SJCRH30 (cell line): ENCODE data around the gene HDAC11. TPM values are rescaled to one million over a fixed set of nuclear protein-coding genes. Genes with fewer than 3 reads are reported as not detected.
"Not testable (repeated sequence)": the region's sequence is repeated elsewhere in the genome, so short reads cannot be mapped to it uniquely, and the experiment has no call there.

ENCODE experiments used
- DNase-seq, 2 experiments: peaks; one replicate each; pipeline ENCODE4 v3.0.0-alpha.2; 2015 to 2020
- H3K27ac ChIP-seq: fragments of 250-450 bp; sonication (Bioruptor Pico); 2 replicates; pipeline ENCODE4 v1.5.1; 2020; ENCODE audit warnings: mild to moderate bottlenecking, moderate library complexity
- H3K27me3 ChIP-seq: fragments of 250-450 bp; sonication (Bioruptor Pico); 2 replicates; pipeline ENCODE4 v1.5.1; 2020; ENCODE audit warnings: mild to moderate bottlenecking, moderate library complexity
- H3K36me3 ChIP-seq: fragments of 250-450 bp; sonication (Bioruptor Pico); 2 replicates; pipeline ENCODE4 v1.5.1; 2020; ENCODE audit warnings: mild to moderate bottlenecking, moderate library complexity
- H3K4me1 ChIP-seq: fragments of 250-450 bp; sonication (Bioruptor Pico); 2 replicates; pipeline ENCODE4 v1.5.1; 2020; ENCODE audit warnings: mild to moderate bottlenecking, moderate library complexity
- H3K4me3 ChIP-seq: fragments of 250-450 bp; sonication (Bioruptor Pico); 2 replicates; pipeline ENCODE4 v1.5.1; 2020; ENCODE audit warnings: mild to moderate bottlenecking, moderate library complexity
- H3K9me3 ChIP-seq: fragments of 250-450 bp; sonication (Bioruptor Pico); replicated peaks from 2 replicates; pipeline ENCODE4 v1.5.1; 2020; ENCODE audit warnings: mild to moderate bottlenecking, moderate library complexity
- total RNA-seq: library from RNA; depleted of rRNA; stranded (reverse); fragments of >200 nt; shearing (Covaris generic); gene quantifications from 2 replicates; pipeline ENCODE4 v1.2.3, GENCODE V29; 2014

Gene HDAC11
- total RNA-seq, 1 experiment from 2014 or later, result 30.7 TPM

DNA sequence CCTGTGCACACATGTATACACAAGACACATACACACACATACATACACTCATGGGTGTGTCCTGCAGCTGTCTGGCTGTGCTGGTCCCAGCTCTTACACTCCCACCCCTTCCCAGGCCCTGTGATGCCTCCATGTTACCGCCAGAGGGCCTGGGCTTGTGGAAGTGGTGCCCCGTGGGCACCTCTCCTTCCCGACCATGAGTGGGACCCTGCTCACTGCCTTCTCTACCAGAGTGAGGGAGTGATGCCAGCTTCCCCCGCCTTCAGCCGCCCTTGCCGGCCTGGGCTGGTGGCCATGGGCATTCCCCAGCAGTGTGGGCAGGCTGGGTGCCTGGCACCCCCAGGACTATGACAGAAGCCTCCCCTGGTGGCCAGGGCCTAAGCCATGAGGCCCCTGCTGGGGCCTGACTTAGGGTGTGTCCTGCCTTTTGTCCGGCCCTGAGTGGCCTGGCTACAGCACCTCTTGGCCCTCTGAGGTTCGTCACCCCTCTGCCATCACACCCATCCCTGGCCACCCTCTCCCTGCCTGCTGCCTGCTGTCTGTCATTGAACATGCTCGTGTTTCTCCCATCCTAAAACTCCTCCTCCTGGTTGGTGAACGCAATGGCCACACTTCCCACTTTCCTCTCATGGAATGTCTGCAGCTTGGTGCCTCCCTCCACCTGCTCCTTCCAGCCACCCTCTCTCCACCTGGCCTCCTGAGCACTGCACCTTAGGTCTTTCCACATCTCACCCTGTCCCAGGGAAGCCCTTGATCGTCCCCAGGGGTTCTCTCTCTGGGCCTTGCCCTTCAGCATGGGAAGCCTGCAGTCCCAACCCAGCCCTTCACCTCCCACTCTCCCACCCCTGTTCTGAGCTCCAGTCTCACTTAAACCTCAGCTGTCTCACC, 14.6 kb downstream of the HDAC11 start:
- Histone ChIP-seq H3K27ac (no peak overlapping the region), H3K9me3 (no peaks in the 10 kb centered on the region), H3K27me3 (no peaks in the 10 kb centered on the region), H3K36me3 (peaks cover 4% of the 10 kb centered on the region), H3K4me1 (no peaks in the 10 kb centered on the region), H3K4me3 (no peak overlapping the region)
- DNase-seq, result no peak

DNA sequence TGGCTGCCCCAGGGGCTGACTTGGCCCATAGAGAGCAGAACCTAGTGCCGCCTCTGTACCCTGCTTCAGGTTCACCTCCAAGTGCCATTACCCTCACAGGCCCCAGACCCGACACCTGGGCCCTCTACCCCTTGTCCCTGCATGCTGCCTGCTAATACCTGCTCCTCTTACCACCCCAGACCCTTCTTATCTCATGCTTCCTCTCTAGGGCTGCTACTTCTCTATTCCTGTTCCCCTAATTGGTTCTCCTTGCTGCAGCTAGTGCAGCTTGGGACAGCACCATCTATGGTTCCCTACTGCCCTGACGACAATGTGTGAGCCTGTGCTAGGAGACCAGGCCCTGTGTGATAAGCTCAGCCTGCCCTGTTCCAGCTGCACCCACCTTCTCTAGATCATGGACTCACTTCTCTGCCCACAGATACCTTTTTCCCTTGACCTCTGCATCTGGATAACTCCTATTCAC, 15.3 kb downstream of the HDAC11 start:
- H3K36me3 ChIP-seq, result peaks cover 1% of the 10 kb centered on the region
- no peak for DNase-seq
- no peaks in the 10 kb centered on the region for H3K27me3 ChIP-seq

DNA sequence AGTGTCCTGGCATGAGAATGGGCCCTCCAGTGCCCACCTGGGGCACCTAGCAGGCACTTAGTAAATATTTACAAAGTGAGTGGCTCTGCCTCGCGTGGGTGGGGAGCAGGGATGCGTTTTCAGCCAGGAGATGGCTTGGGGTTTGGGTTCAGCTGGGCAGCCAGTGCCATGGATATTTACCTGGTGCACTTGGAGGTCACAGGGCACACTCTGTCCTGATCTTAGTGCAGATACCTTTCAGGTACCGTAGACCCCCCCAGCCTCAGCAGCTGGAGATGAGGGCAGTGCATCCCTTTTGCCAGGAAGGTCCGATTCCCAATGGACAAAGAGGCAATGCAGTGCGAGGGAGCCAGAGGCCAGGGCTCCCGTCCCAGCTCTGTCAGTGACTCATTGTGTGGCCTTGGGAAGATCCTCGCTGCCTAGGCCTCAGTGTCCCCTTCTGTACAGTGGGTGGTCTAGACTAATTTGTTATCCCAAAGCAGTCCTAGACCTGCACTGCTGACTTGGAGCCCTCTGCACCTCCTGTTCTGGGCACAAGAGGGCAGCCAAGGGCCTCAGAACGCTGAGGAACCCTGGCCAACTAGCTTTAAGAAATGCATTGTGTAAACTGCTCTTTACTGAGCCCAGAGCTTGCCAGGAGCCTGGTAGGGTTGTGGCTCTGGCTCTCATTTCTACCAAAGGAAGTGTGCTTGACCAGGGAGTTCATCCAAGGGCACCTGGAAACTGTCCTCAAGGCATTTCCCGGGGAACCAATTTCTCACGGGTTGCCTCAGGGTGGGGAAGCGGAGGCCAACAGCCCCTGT, 16.0 kb downstream of the HDAC11 start:
- Histone ChIP-seq H3K27ac (no peak overlapping the region), H3K4me3 (no peak overlapping the region), H3K27me3 (no peaks in the 10 kb centered on the region), H3K36me3 (no peaks in the 10 kb centered on the region; the same call in 1 of the 2 replicates), H3K9me3 (no peaks in the 10 kb centered on the region), H3K4me1 (no peaks in the 10 kb centered on the region)
- DNase-seq, result peak; percentile 62 to 83

More for the DNA sequence above, 15.3 kb downstream of the HDAC11 start:
- H3K4me1 ChIP-seq, result no peaks in the 10 kb centered on the region
- H3K27ac ChIP-seq, result no peak overlapping the region
- no peaks in the 10 kb centered on the region for H3K9me3 ChIP-seq
- H3K4me3 ChIP-seq, result no peak overlapping the region

DNA sequence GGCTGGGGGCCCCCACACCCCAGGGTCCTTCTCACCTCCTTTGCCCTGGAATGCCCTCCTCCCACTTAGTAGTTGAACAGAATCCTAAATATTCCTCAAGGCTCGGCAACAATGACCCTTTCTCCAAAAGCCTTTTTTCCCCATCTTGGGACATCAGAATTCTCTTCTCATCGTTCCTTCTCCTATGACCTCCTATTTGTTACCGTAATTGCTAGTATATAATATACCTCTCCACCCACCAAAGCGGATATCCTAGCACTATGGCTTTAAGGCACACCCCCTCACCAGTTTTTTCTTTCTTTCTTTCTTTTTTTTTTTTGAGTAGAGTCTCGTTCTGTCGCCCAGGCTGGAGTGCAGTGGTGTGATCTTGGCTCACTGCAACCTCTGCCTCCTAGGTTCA, 16.8 kb downstream of the HDAC11 start:
- H3K27ac ChIP-seq, result no peak overlapping the region
- no peaks in the 10 kb centered on the region for H3K27me3 ChIP-seq
- no peaks in the 10 kb centered on the region for H3K9me3 ChIP-seq
- H3K4me1 ChIP-seq, result no peaks in the 10 kb centered on the region
- no peak for DNase-seq
- H3K36me3 ChIP-seq, result no peaks in the 10 kb centered on the region
- H3K4me3 ChIP-seq, result no peak overlapping the region

DNA sequence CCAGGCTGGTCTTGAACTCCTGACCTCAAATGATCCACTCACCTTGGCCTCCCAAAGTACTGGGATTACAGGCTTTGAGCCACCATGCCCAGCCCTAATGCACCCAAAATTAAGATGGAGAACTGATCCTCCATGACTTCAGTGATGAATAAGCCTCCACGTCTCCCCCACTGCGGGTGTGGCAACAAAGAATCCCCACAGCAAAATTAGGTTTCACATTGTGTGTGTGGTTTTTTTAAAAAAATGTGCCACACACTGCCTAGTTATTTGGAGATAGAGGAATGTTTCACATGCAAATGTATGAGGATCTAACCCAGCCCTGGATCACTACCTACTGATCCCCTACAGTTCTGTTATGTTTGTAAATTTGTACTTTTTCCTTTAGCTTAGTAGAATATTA, 17.3 kb downstream of the HDAC11 start:
- no peak overlapping the region for H3K27ac ChIP-seq
- no peak overlapping the region for H3K4me3 ChIP-seq
- H3K9me3 ChIP-seq, result no peaks in the 10 kb centered on the region
- H3K36me3 ChIP-seq, result no peaks in the 10 kb centered on the region
- DNase-seq, result no peak
- H3K27me3 ChIP-seq, result no peaks in the 10 kb centered on the region
- H3K4me1 ChIP-seq, result no peaks in the 10 kb centered on the region

DNA sequence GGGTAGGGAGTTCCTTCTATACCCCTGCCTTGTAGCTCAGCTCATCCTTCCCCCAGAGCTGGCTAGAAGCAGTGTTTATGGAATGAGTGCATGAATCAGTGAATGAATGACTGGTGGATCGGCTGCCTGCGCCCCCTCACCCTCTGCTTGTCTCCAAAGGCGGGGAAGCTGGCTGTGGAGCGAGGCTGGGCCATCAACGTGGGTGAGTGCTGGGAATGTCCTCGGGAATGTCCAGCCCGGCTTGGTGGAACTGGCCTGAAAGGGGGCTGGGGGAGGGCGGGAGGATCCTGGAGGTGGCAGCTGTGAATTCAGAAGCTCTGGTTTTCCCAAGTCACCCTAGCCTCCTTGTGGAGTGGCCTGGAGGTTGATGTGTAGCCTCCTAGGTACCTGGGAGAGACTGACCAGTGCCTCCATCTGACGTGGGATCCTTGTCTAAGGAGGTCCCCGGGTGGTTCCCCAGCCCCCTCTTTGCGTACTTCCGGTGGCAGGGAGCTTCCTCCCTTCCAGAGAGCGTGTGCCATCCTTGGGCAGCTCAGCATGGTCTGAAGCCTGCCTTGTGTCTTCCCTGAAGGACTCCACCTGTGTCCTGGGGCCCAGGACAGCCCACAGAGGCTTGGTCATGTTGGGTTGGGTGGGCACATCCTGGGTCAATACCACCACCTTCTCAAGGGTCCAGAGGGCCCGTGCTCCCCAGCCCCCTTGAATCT, 18.4 kb downstream of the HDAC11 start:
- DNase-seq, result no peak
- Histone ChIP-seq H3K27ac (no peak overlapping the region), H3K27me3 (no peaks in the 10 kb centered on the region), H3K9me3 (no peaks in the 10 kb centered on the region), H3K4me3 (no peak overlapping the region), H3K4me1 (no peaks in the 10 kb centered on the region), H3K36me3 (no peaks in the 10 kb centered on the region)

DNA sequence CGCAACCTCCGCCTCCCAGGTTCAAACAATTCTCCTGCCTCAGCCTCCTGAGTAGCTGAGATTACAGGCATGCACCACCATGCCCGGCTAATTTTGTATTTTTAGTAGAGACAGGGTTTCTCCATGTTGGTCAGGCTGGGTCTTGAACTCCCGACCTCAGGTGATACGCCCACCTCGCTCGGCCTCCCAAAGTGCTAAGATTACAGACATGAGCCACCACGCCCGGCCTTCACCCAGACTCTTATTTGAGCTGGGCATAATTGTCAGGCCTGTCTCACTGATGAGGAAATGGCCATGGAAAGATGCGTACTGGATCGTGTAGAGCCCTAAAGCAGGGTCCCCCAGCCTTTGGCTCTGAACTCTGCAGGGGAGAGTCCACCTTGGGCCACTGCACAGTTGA, 19.1 kb downstream of the HDAC11 start:
- H3K27ac ChIP-seq, H3K36me3 ChIP-seq, DNase-seq, H3K4me1 ChIP-seq, H3K4me3 ChIP-seq, H3K9me3 ChIP-seq, H3K27me3 ChIP-seq: not testable (repeated sequence)

DNA sequence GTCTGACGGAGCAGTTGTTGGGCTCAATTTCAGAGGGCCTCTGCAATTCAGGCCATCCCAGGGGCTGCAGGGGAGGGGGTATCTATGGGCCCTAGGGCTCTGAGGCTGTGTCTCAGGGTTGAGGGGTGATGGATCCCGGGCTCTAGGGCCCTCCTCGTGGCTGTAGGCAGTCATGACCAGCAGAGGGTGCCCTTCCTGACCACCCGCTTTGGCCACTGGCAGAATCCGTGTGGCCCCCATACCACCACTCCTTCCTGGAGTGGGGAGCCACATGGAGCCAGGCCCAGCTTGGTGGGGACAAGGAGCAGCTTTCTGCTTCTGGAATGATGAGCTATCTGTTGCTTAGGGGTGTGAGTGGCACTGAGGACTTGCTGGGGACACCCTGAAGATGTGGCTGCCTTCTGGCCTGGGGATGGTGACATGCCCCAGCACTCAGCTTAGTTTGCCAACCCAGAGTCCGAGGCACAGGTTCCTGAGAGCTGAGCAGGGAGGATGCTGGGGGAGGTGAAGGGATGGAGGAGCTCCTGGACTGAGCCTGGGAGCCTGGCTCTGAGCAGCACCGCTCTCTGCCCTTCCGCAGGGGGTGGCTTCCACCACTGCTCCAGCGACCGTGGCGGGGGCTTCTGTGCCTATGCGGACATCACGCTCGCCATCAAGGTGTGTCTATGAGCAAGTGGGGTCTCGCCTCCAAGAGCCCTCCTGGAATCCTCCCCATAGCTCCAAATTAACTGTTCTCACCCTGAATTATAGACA, 20.2 kb downstream of the HDAC11 start:
- H3K4me3 ChIP-seq, result no peak overlapping the region
- H3K27ac ChIP-seq, result no peak overlapping the region
- no peaks in the 10 kb centered on the region for H3K4me1 ChIP-seq
- H3K9me3 ChIP-seq, result no peaks in the 10 kb centered on the region
- no peaks in the 10 kb centered on the region for H3K36me3 ChIP-seq
- no peaks in the 10 kb centered on the region for H3K27me3 ChIP-seq
- peak in 1 of 2 experiments; percentile 43 for DNase-seq

DNA sequence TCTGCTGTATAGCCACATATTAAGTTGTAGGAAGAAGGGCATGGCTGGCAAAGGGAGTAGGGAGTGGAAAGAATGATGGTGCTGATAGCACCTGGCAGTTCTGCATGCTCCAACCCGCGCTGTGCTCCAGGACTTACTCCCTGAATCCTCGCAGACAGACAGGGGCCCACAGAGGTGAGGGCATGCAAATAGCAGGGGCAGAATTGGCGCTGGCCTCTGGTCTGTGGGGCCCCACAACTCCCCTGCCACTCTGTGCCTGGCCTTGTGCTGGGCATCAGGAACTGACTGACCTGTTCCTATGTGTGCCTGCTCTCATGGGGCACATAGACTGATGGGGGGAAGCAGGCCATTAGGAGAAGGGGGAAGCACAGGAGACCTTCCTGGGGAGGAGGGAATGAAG, 20.9 kb downstream of the HDAC11 start:
- no peaks in the 10 kb centered on the region for H3K27me3 ChIP-seq
- no peak overlapping the region for H3K27ac ChIP-seq
- DNase-seq, result no peak
- H3K36me3 ChIP-seq, result no peaks in the 10 kb centered on the region
- no peaks in the 10 kb centered on the region for H3K4me1 ChIP-seq
- H3K4me3 ChIP-seq, result no peak overlapping the region
- no peaks in the 10 kb centered on the region for H3K9me3 ChIP-seq

DNA sequence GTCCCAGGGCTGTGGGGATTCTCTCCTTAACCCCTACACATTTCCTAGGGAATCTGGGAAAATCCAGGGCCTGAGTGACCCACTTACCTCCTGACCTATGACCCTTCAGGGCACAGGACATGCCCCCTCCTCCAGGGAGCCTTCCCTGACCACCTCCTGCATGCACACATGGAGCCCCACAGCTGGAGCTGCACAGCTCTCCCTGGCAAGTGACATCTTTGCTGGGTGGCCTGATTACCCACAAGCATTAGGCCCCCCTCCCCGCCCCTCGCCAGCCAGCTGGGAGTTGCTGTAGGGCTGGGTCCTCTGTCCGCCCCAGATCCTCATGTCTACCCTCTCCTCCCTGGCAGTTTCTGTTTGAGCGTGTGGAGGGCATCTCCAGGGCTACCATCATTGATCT, 21.4 kb downstream of the HDAC11 start:
- no peaks in the 10 kb centered on the region for H3K36me3 ChIP-seq
- no peaks in the 10 kb centered on the region for H3K9me3 ChIP-seq
- H3K27me3 ChIP-seq, result no peaks in the 10 kb centered on the region
- no peaks in the 10 kb centered on the region for H3K4me1 ChIP-seq
- DNase-seq, result no peak
- no peak overlapping the region for H3K27ac ChIP-seq
- H3K4me3 ChIP-seq, result no peak overlapping the region

DNA sequence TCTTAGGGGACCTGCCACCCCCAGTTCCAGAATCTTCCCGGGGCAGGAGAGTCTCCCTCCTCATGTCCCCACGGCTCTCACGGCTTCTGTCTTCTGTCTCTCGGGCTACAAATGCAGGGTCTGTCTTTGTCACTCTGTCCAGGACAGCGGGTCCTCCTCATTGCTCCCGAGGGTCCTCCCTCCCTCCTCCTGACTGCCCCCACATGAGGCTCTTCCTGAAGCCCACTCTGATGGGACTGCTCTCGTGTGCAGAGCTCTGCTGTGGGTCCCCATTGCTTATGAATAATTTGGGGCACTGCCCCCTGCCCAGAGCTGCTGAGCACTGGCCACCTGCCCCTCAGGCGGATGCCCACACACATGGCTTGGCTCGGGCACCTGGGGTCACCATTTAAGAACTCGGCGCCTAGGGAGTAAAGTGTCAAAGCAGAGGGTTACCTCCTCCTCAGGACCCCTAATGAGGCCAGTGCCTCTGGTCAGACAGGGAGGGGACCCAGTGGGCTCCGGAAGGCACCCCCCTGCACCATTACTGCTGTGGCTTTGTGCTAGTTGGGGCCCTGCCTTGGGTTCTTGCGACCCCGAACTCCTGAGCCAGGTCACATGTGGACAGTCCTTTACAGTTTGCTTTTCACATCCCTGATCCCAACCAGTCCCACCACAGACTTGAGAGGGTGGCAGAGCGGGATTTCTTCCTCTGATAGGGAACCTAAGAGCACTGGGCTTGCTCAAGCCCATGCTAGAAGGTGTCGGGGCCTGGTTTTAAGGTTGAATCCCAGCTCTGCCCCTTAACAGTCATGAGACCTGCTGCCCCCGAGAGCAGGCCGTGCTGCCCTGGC, 22.1 kb downstream of the HDAC11 start:
- Histone ChIP-seq H3K27me3 (no peaks in the 10 kb centered on the region), H3K36me3 (no peaks in the 10 kb centered on the region), H3K4me1 (no peaks in the 10 kb centered on the region; the same call in 1 of the 2 replicates), H3K9me3 (no peaks in the 10 kb centered on the region), H3K27ac (no peak overlapping the region), H3K4me3 (no peak overlapping the region)
- DNase-seq, result no peak

DNA sequence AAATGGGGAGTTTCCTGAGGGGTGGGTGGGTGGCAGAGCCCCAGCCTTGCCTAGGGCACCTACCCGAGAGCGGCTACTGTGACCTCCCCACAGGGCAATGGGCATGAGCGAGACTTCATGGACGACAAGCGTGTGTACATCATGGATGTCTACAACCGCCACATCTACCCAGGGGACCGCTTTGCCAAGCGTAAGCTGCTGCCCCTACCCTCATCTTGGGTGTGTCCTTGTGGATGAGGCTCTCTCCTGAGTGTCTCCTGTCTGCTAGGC, 22.6 kb downstream of the HDAC11 start:
- Histone ChIP-seq H3K36me3 (no peaks in the 10 kb centered on the region), H3K4me1 (peaks cover 4% of the 10 kb centered on the region; the same call in 1 of the 2 replicates), H3K9me3 (no peaks in the 10 kb centered on the region), H3K27me3 (no peaks in the 10 kb centered on the region), H3K4me3 (no peak overlapping the region), H3K27ac (no peak overlapping the region)
- no peak for DNase-seq

DNA sequence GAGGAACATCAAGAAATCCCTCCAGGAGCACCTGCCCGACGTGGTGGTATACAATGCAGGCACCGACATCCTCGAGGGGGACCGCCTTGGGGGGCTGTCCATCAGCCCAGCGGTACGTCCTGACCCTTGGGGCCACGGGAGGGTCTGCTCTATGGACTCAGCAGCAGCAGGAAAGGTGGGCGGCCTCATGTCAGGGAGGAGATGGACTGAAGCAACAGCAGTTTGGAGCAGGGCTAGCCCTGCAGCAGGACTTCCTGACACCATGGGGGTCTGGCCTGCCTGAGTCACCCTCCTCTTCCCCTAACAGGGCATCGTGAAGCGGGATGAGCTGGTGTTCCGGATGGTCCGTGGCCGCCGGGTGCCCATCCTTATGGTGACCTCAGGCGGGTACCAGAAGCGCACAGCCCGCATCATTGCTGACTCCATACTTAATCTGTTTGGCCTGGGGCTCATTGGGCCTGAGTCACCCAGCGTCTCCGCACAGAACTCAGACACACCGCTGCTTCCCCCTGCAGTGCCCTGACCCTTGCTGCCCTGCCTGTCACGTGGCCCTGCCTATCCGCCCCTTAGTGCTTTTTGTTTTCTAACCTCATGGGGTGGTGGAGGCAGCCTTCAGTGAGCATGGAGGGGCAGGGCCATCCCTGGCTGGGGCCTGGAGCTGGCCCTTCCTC, 24.2 kb downstream of the HDAC11 start:
- H3K9me3 ChIP-seq, result no peaks in the 10 kb centered on the region
- peaks cover 8% of the 10 kb centered on the region; the same call in 1 of the 2 replicates for H3K4me1 ChIP-seq
- H3K27ac ChIP-seq, result no peak overlapping the region
- H3K4me3 ChIP-seq, result no peak overlapping the region
- H3K27me3 ChIP-seq, result no peaks in the 10 kb centered on the region
- no peak for DNase-seq
- H3K36me3 ChIP-seq, result no peaks in the 10 kb centered on the region
